ENCODE data around the gene CD3D.

CD3D gene

GRCh38 chr11:118342503-118343161 is at the start of gene CD3D:
TSS of gene CD3D (minus strand) at chr11:118342705. CDS start at chr11:118342607, 98 bp downstream.
- peak; percentile 62 for DNase-seq

GRCh38 chr11:118383657-118384056 is 41.2 kb upstream of the CD3D start:
- no peak for DNase-seq

DNA sequence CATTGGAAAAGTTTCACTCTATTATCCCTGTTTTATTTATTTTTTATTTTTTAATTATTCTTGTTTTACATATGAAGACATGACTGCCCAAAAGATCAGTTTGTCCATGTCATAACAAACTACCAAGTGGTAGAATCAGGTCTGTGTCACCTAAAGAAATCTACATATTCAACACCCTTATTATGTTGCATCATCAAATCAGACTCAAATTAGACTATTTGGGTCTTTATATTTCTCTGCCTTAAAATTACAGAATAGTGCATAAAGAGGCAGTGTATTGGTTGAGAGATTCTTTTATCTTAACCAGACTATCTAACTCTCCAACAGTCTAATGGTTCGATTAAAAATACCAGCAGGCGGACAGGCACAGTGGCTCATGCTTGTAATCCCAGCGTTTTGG is 40.4 kb upstream of the CD3D start:
- no peak for DNase-seq

DNA sequence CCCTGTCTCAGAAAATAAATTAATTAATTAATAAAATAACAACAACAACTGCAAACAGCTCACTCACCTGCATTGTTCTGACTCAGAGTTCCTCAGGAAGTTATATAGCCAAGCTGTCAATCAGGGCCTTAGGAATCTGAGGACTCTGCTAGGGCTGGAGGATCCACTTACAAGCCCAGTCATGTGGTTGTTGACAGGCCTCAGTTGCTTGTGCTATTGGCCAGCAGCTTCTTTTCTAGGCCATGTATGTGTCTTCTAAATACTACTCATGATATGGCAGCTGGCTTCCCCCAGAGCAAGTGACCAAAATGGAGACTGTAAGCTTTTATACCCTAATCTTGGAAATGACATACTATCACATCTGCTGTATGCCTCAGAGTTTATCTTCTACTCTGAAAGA is 38.1 kb upstream of the CD3D start:
- no peak for DNase-seq

GRCh38 chr11:118379497-118379896 is 37.0 kb upstream of the CD3D start:
- DNase-seq, result no peak

DNA sequence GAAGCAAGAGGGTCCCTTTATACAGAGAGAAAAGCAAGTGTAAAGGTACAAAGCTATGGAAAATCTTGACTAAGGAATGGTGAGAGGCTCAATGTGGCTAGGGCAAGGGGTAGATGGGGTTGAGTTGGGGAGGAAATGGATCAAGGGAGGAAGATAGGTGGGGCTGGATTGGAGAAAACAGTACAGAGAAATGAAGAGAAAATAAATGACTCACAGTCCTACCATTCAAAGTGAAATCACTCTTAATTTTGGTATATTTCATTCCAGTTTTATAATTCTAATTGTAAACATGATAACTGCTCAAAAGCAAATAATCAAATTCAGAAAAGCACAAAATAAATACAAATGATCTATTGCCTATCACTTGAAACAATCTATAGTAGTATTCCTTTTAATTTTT is 33.5 kb upstream of the CD3D start:
- no peak for DNase-seq

GRCh38 chr11:118374729-118375128 is 32.2 kb upstream of the CD3D start:
- no peak for DNase-seq

DNA sequence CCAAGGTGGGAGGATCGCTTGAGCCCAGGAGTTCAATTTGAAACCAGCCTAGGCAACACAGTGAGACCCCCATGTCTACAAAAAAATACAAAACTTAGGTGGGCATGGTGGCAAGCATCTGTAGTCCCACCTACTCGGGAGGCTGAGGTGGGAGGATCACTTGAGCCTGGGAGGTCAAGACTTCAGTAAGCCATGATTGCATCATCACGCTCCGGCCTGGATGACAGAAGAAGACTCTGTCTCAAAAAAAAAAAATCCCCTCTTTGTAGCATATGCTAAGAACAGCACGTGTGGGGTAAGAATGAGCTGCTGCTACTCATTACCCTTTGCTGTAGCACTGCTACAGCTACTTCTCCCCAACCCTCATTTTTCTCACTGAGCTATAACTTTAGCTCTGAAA is 31.4 kb upstream of the CD3D start:
- no peak for DNase-seq

DNA sequence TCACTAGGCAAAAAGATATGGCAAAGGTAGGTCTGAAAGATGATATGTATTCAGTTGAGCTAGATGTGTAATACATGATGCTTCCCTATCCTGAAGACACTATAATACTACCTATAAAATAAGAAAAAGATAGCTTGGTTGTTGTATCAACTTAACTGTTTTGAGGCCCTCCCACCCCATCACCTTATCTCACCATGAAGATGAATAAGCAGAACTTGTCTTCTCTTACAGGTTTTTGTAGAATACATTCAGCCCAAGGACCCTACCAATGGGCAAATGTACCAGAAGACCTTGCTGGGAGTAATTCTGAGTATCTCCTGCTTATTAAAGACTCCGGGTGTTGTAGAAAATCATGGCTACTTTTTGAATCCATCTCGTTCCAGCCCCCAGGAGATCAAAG is 30.8 kb upstream of the CD3D start:
- no peak for DNase-seq

GRCh38 chr11:118370774-118371173 is 28.3 kb upstream of the CD3D start:
- no peak for DNase-seq

DNA sequence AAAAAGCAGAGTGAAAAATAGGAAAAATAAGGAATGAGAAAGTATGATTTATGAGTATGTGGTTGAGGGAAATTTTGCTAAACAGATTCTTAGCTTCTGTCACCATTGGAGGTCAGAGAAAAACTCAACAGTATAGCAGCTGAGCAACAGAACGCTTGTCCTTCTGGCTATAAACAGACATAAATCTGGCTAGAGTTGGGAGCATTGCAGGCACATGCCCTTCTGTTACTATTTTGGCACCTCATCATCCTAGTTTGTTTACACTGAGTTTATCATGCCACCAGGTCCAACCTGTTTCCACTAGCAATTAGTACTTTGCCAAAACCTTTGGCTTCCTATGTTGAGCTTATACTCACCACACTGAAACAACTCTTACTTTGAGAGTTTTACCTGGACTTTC is 23.8 kb upstream of the CD3D start:
- no peak for DNase-seq

DNA sequence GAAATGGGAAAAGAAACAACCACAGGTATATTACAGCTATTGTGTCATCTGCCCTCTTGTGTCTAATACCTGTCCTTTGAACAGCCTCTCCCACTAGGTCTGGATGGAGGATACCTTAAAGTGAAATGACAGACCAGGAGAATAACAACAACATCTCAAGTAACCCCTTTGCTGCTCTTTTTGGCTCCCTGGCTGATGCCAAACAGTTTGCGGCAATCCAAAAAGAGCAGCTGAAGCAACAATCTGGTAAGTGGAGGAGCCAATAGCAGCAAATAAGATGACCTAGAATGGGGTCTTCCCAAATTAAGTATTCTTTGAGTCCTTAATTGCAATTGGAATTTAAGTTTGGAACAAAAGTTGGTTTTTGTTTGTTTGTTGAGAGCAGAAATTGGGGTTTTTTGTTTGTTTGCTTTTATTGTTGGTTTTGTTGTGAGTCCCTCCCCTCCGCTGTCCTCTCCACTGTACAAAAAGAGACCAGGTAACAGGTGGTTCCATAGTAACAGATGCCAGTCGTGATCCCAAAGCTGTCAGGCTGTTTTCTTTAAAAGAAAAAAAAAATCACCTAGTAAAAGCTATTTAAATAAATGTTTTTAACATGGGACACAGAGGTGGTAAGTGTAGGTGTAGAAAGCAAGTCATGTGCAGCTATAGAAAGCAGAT is 22.6 kb upstream of the CD3D start:
- no peak for DNase-seq

GRCh38 chr11:118359295-118359958 is 16.9 kb upstream of the CD3D start, which contains the start of gene UBE4A:
TSS of gene UBE4A (plus strand) at chr11:118359600. CDS start at chr11:118365081, 5,481 bp downstream.
- DNase-seq, result peak; percentile 99

- no peak for DNase-seq
Measured at GRCh38 chr11:118358071-118358470, 15.6 kb upstream of the CD3D start.

- no peak for DNase-seq
Measured at GRCh38 chr11:118353084-118353710, 10.7 kb upstream of the CD3D start.

GRCh38 chr11:118349475-118349874 is 7.0 kb upstream of the CD3D start:
- DNase-seq, result no peak

DNA sequence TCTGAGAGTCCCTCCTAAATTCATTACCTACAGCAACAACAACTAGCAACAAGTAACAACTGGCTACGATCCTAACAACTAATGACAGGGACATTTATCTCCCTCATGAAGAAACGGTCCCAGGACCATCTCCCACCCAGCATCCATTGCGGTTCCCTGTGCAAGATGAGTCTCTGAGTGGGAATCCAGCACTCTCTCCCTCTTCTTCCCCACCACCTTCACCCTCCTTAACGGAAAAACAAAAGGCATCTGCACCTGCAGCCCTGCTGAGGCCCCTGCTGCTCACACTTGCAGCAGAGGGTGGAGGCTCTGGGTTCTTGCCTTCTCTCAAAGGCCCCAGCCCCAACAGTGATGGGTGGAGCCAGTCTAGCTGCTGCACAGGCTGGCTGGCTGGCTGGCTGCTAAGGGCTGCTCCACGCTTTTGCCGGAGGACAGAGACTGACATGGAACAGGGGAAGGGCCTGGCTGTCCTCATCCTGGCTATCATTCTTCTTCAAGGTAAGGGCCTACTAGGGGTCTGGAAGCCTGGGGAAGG is 1.5 kb upstream of the CD3D start, which contains the start of gene CD3G:
TSS of gene CD3G (plus strand) at position 364 of the 535 bp plus-strand sequence. CDS start at position 444, 80 bp downstream.
- peak; percentile 55 for DNase-seq

- no peak for DNase-seq
Measured at GRCh38 chr11:118343248-118343647, 743 bp upstream of the CD3D start.

GRCh38 chr11:118341815-118342489 is 553 bp downstream of the CD3D start:
- DNase-seq, result no peak

- no peak for DNase-seq
Measured at GRCh38 chr11:118341261-118341660, 1.2 kb downstream of the CD3D start.

DNA sequence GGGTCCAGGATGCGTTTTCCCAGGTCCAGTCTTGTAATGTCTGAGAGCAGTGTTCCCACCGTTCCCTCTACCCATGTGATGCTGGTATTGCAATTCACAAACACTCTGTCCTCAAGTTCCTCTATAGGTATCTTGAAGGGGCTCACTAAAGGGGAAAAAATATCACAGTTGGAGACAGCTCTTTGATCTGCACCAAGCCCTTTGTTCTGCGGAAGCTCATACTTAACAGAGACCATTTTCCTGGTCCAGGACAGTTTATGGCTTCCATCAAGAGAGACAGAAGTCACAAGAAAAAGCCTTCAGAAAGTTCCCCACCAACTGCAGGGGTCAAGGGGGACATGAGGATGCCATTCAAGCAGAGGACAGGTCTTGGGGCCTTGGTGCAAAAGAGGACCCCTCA is 2.1 kb downstream of the CD3D start:
- DNase-seq, result no peak

- no peak for DNase-seq
Measured at GRCh38 chr11:118339281-118339961, 3.1 kb downstream of the CD3D start.

All from activated T-cell treated with anti-CD3 and anti-CD28 coated beads for 4 hours (primary cell).